Keratinocyte (primary cell): Measurements from ENCODE around the gene CACNA1B. TPM values are rescaled to one million over a fixed set of nuclear protein-coding genes. Genes with fewer than 3 reads are reported as not detected.

Experiments used
- DNase-seq: peaks from one replicate; pipeline ENCODE4 v3.0.0-alpha.2; 2011; ENCODE audit warnings: low read depth, missing footprints, low spot score
- FAIRE-seq: peaks from 2 replicates; lab custom pipeline; 2011; peaks lifted over from hg19 to GRCh38; lab: Jason Lieb, UNC
- H2AFZ ChIP-seq: 2 replicates; pipeline ENCODE4 v1.6.0; 2012; ENCODE audit warnings: low read length, control low read depth, inconsistent platforms; ENCODE audit not compliant: control insufficient read depth
- H3K27ac ChIP-seq: 2 replicates; pipeline ENCODE4 v1.5.1; 2011; ENCODE audit warnings: low read length; ENCODE audit not compliant: control insufficient read depth, insufficient read depth
- H3K27me3 ChIP-seq: 3 replicates; pipeline ENCODE4 v1.6.0; 2011; ENCODE audit warnings: low read length; ENCODE audit not compliant: control insufficient read depth, insufficient read depth; ENCODE audit errors: extremely low read depth
- H3K36me3 ChIP-seq, 2 experiments: 2 replicates in 1 of 2; 3 replicates in 1 of 2; pipeline ENCODE4 v1.5.1; 2011; ENCODE audit warnings: low read length in 2 of 2, mild to moderate bottlenecking in 1 of 2; ENCODE audit not compliant: control insufficient read depth in 2 of 2, insufficient read depth in 2 of 2; ENCODE audit errors: extremely low read depth in 1 of 2
- H3K4me1 ChIP-seq: 3 replicates; pipeline ENCODE4 v1.5.1; 2011; ENCODE audit warnings: low read length; ENCODE audit not compliant: control insufficient read depth, insufficient read depth; ENCODE audit errors: extremely low read depth
- H3K4me2 ChIP-seq: 3 replicates; pipeline ENCODE4 v1.6.0; 2011; ENCODE audit warnings: low read depth, low read length; ENCODE audit not compliant: control insufficient read depth, insufficient read depth; ENCODE audit errors: extremely low read depth
- H3K4me3 ChIP-seq, 3 experiments: fragments of 200-600 bp in 1 of 3; sonication (generic) in 1 of 3; 2 replicates in 2 of 3; 3 replicates in 1 of 3; pipeline ENCODE4 v1.5.1; 2011 to 2016; ENCODE audit warnings: low read length in 3 of 3, mild to moderate bottlenecking in 3 of 3, control low read depth in 2 of 3, inconsistent platforms in 1 of 3, low read depth in 1 of 3, mixed read lengths in 1 of 3, mixed run types in 1 of 3, moderate library complexity in 1 of 3; ENCODE audit not compliant: control insufficient read depth in 2 of 3, insufficient read depth in 2 of 3; ENCODE audit errors: extremely low read depth in 1 of 3
- H3K79me2 ChIP-seq: 2 replicates; pipeline ENCODE4 v1.6.0; 2012; ENCODE audit warnings: low read length; ENCODE audit not compliant: control insufficient read depth, insufficient read depth
- H3K9ac ChIP-seq: 3 replicates; pipeline ENCODE4 v1.6.0; 2011; ENCODE audit warnings: low read length; ENCODE audit not compliant: control insufficient read depth, insufficient read depth; ENCODE audit errors: extremely low read depth
- H3K9me1 ChIP-seq: 3 replicates; pipeline ENCODE4 v1.6.0; 2011; ENCODE audit warnings: low read length; ENCODE audit not compliant: control insufficient read depth, insufficient read depth; ENCODE audit errors: extremely low read depth
- H3K9me3 ChIP-seq: 2 replicates; pipeline ENCODE4 v1.5.1; 2012; ENCODE audit warnings: low read depth, low read length; ENCODE audit not compliant: control insufficient read depth
- H4K20me1 ChIP-seq: 3 replicates; pipeline ENCODE4 v1.6.0; 2011; ENCODE audit warnings: low read length; ENCODE audit not compliant: control insufficient read depth, insufficient read depth; ENCODE audit errors: extremely low read depth
- EZH2 ChIP-seq: IDR thresholded peaks from one replicate; pipeline ENCODE4 v1.6.1; 2012; ENCODE audit warnings: inconsistent platforms, mild to moderate bottlenecking, low read length, moderate library complexity
- dilution Hi-C: fragments of 300-500 bp; cut with MboI; formaldehyde crosslinking; loops from one replicate; pipeline ENCODE4 v1.7.0; 2020; ENCODE audit warnings: low sequenced_read_pairs; ENCODE audit not compliant: extremely low pct_ligation_motif_present
- polyA plus RNA-seq, 5 experiments: library from polyadenylated mRNA; depleted of rRNA in 3 of 5; stranded (reverse) in 3 of 5; stranded (forward) in 1 of 5; unstranded in 1 of 5; fragments of >200 nt; gene quantifications; 1 replicate in 1 of 5; 2 replicates in 3 of 5; 3 replicates in 1 of 5; pipeline versions ENCODE4 v1.2.1 to v1.2.3, GENCODE V29; 2011 to 2012; ENCODE audit warnings: missing spikeins in 2 of 5, low read depth in 1 of 5, low replicate concordance in 1 of 5
- TF ChIP-seq, protein P1 (sequence below), 3 experiments: IDR thresholded peaks in 1 of 3; conservative IDR thresholded peaks in 1 of 3; optimal IDR thresholded peaks in 1 of 3; 2 replicates in 2 of 3; 3 replicates in 1 of 3; pipeline versions ENCODE3 to v1.5.1; 2011; ENCODE audit warnings: low read length in 3 of 3, mild to moderate bottlenecking in 3 of 3, moderate library complexity in 2 of 3, control low read depth in 1 of 3, inconsistent platforms in 1 of 3; ENCODE audit not compliant: insufficient read depth in 2 of 3; ENCODE audit errors: extremely low read depth in 1 of 3

CACNA1B gene
- polyA plus RNA-seq, 1 donor (not counting 4 experiments of a cell fraction or from before 2014, with no cell fraction given): 0.01 TPM

DNA sequence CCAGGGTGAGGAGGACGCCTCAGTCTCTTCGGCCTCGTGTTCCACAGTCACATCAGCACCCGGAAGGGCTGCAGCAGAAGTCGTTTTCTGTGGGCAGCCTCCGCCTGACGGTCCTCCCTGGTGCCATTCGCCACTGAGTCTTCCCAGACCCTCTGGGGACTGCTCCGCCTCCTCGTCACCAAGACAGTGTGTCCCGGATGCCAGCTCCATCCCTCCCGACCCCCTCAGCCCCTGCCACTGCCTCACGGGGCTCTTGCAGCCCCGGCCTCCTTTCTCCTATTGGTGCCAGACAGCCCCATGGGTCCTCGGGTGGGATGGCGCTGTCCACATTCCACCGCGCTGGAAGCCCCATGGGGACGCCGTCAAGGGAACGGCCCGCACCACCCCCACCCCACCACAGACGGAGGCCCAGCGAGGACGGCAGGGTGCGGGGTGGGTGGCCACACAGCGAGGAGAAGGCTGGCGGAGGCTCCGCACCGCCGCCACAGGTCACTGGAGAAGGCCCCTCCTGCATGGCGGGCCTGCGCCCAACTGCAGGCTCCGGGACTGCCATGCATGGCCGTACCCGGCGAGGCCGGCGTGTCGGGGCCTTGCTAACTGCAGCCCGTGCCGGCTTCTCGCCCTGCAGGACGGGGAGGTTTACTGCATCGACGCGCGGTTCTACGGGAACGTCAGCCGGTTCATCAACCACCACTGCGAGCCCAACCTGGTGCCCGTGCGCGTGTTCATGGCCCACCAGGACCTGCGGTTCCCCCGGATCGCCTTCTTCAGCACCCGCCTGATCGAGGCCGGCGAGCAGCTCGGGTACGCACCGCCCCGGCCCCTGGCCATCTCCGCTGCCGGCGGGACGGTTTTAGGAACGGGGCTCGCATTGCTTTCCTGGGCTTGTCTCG is 43.6 kb upstream of the CACNA1B start:
- Histone ChIP-seq H3K4me1 (no peaks in the 10 kb centered on the region), H3K4me3 (no peak overlapping the region), H3K36me3 (peaks cover 5 to 17% of the 10 kb centered on the region in 2 experiments), H2AFZ (no peak overlapping the region), H4K20me1 (peaks cover 3% of the 10 kb centered on the region), H3K9me1 (no peaks in the 10 kb centered on the region), H3K79me2 (no peaks in the 10 kb centered on the region), H3K9me3 (no peaks in the 10 kb centered on the region), H3K4me2 (no peak overlapping the region), H3K27me3 (no peaks in the 10 kb centered on the region), H3K9ac (no peak overlapping the region), H3K27ac (no peak overlapping the region)
- no peak for DNase-seq
- FAIRE-seq: no peak
- TF ChIP-seq, protein P1, sequence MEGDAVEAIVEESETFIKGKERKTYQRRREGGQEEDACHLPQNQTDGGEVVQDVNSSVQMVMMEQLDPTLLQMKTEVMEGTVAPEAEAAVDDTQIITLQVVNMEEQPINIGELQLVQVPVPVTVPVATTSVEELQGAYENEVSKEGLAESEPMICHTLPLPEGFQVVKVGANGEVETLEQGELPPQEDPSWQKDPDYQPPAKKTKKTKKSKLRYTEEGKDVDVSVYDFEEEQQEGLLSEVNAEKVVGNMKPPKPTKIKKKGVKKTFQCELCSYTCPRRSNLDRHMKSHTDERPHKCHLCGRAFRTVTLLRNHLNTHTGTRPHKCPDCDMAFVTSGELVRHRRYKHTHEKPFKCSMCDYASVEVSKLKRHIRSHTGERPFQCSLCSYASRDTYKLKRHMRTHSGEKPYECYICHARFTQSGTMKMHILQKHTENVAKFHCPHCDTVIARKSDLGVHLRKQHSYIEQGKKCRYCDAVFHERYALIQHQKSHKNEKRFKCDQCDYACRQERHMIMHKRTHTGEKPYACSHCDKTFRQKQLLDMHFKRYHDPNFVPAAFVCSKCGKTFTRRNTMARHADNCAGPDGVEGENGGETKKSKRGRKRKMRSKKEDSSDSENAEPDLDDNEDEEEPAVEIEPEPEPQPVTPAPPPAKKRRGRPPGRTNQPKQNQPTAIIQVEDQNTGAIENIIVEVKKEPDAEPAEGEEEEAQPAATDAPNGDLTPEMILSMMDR (optimal IDR thresholded peaks at IDR 0.05 in 1 of 3, IDR thresholded peaks at IDR 0.05 in 1 of 3, conservative IDR thresholded peaks at IDR 0.05 in 1 of 3; ENCODE audit: extremely low read depth in 1 of 3, insufficient read depth in 2 of 3, low read length in 3 of 3): no peak
- no peak for TF ChIP-seq EZH2
- dilution Hi-C loops: no loop called here

DNA sequence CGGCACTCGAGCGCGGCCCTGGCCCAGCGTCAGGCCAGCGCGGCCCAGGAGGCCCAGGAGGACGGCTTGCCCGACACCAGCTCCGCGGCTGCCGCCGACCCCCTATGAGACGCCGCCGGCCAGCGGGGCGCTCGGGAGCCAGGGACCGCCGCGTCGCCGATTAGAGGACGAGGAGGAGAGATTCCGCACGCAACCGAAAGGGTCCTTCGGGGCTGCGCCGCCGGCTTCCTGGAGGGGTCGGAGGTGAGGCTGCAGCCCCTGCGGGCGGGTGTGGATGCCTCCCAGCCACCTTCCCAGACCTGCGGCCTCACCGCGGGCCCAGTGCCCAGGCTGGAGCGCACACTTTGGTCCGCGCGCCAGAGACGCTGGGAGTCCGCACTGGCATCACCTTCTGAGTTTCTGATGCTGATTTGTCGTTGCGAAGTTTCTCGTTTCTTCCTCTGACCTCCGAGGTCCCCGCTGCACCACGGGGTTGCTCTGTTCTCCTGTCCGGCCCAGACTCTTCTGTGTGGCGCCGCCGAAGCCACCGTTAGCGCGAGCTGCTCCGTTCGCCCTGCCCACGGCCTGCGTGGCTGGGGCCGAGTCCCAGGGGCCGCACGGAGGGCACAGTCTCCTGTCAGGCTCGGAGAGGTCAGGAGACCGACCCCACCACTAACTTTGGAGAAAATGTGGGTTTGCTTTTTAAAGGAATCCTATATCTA is 42.6 kb upstream of the CACNA1B start:
- no peak for DNase-seq
- H3K9me1 ChIP-seq: no peaks in the 10 kb centered on the region
- H3K27me3 ChIP-seq: no peaks in the 10 kb centered on the region
- H2AFZ ChIP-seq: no peak overlapping the region
- TF ChIP-seq, protein P1 (optimal IDR thresholded peaks at IDR 0.05 in 1 of 3, IDR thresholded peaks at IDR 0.05 in 1 of 3, conservative IDR thresholded peaks at IDR 0.05 in 1 of 3; ENCODE audit: extremely low read depth in 1 of 3, insufficient read depth in 2 of 3, low read length in 3 of 3): no peak
- no peak for TF ChIP-seq EZH2
- peaks cover 3% of the 10 kb centered on the region for H4K20me1 ChIP-seq
- dilution Hi-C loops: no loop called here
- no peak overlapping the region for H3K27ac ChIP-seq
- no peak for FAIRE-seq
- no peak overlapping the region for H3K4me3 ChIP-seq
- no peak overlapping the region for H3K9ac ChIP-seq
- H3K9me3 ChIP-seq: no peaks in the 10 kb centered on the region
- peaks cover 0 to 15% of the 10 kb centered on the region in 2 experiments for H3K36me3 ChIP-seq
- no peak overlapping the region for H3K4me2 ChIP-seq
- H3K4me1 ChIP-seq: no peaks in the 10 kb centered on the region
- no peaks in the 10 kb centered on the region for H3K79me2 ChIP-seq
